Neural cell (in vitro differentiated cells): ENCODE data around the gene PHLPP1.

Experiments
- EP300 ChIP-seq: fragments of 450-650 bp; conservative IDR thresholded peaks from 2 replicates; pipeline ENCODE4 v1.6.1; 2014; ENCODE audit warnings: antibody characterized with exemption, mild to moderate bottlenecking, moderate library complexity; ENCODE audit not compliant: poor library complexity, severe bottlenecking
- EZH2 ChIP-seq: fragments of 200-600, 300-800 bp; shearing (Covaris generic), sonication (generic); IDR thresholded peaks from 2 replicates; pipeline ENCODE4 v1.6.1; 2014; ENCODE audit warnings: antibody characterized with exemption, low read length, borderline replicate concordance, mild to moderate bottlenecking; ENCODE audit not compliant: insufficient read depth, poor library complexity, severe bottlenecking
- MXI1 ChIP-seq: fragments of 450-650 bp; conservative IDR thresholded peaks from 2 replicates; pipeline ENCODE4 v1.6.1; 2014; ENCODE audit warnings: antibody characterized with exemption, mild to moderate bottlenecking; ENCODE audit not compliant: poor library complexity, severe bottlenecking
- POLR2AphosphoS5 ChIP-seq: IDR thresholded peaks from 2 replicates; pipeline ENCODE4 v1.6.1; 2012
- RAD21 ChIP-seq: fragments of 450-650 bp; conservative IDR thresholded peaks from 2 replicates; pipeline ENCODE4 v1.6.1; 2014; ENCODE audit warnings: antibody characterized with exemption, mild to moderate bottlenecking, moderate library complexity
- REST ChIP-seq: IDR thresholded peaks from 2 replicates; pipeline ENCODE4 v1.6.1; 2012; ENCODE audit warnings: borderline replicate concordance
- SMC3 ChIP-seq: fragments of 450-650 bp; conservative IDR thresholded peaks from 2 replicates; pipeline ENCODE4 v1.6.1; 2014; ENCODE audit warnings: antibody characterized with exemption, mild to moderate bottlenecking, moderate library complexity; ENCODE audit not compliant: poor library complexity
- TAF1 ChIP-seq: IDR thresholded peaks from 2 replicates; pipeline ENCODE4 v1.6.1; 2012; ENCODE audit warnings: low read depth
- TF ChIP-seq, protein P1 (sequence below): fragments of 450-650 bp; IDR thresholded peaks from 2 replicates; pipeline ENCODE4 v1.5.1; 2014; ENCODE audit warnings: antibody characterized with exemption, mild to moderate bottlenecking, moderate library complexity; ENCODE audit not compliant: poor library complexity, severe bottlenecking

DNA sequence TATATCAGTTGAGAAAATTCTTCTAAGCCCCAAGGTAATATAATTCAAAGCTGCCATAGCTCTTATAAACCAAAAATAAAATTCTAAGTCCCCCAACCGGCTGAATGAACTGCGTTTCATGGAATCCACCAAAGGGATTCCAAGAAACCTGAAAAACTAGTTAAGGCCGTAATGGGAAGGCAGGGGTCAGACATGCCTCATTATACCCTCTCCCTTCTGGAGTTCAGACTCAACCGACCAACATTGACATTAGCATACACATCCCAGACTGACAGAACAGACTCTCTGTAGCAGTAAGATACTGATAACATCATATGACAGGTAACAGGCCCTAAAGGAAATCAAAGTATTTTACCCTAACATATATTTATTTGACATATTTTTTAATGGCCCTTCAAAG lies 31.4 kb upstream of the PHLPP1 start:
- TF ChIP-seq, protein P1, sequence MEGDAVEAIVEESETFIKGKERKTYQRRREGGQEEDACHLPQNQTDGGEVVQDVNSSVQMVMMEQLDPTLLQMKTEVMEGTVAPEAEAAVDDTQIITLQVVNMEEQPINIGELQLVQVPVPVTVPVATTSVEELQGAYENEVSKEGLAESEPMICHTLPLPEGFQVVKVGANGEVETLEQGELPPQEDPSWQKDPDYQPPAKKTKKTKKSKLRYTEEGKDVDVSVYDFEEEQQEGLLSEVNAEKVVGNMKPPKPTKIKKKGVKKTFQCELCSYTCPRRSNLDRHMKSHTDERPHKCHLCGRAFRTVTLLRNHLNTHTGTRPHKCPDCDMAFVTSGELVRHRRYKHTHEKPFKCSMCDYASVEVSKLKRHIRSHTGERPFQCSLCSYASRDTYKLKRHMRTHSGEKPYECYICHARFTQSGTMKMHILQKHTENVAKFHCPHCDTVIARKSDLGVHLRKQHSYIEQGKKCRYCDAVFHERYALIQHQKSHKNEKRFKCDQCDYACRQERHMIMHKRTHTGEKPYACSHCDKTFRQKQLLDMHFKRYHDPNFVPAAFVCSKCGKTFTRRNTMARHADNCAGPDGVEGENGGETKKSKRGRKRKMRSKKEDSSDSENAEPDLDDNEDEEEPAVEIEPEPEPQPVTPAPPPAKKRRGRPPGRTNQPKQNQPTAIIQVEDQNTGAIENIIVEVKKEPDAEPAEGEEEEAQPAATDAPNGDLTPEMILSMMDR = no peak
- TF ChIP-seq REST (no peak), POLR2AphosphoS5 (no peak), EP300 (no peak), SMC3 (no peak), MXI1 (no peak), EZH2 (no peak), RAD21 (no peak), TAF1 (no peak)
